Nasal cavity respiratory epithelium epithelial cell of viscerocranial mucosa (primary cell): Measurements from ENCODE around the gene RNFT2. TPM values are rescaled to one million over a fixed set of nuclear protein-coding genes. Genes with fewer than 3 reads are reported as not detected.

Experiments
- total RNA-seq: library from RNA; depleted of rRNA; stranded (reverse); fragments of >200 nt; gene quantifications from 2 replicates; pipeline ENCODE4 v1.2.3, GENCODE V29; 2014

RNFT2 gene
- total RNA-seq, result 0.28 and 0.34 TPM in 2 replicates

GRCh38 chr12:116737774-116738657 lies at the start of gene RNFT2, which contains the start of gene SPRING1:
RNFT2 (plus strand) TSS chr12:116738315; CDS start chr12:116740498, 2,183 bp downstream.
SPRING1 (minus strand) TSS chr12:116738069; CDS start chr12:116737900, 169 bp downstream.

GRCh38 chr12:116881325-116881876 lies 143.3 kb downstream of the RNFT2 start, which contains the start of gene HRK:
HRK (minus strand) TSS chr12:116881441; CDS start chr12:116881307, 134 bp downstream.

Other genes with a start within 250 kb of the RNFT2 start
- gene MAP1LC3B2, start 178.9 kb upstream of the RNFT2 start, total RNA-seq, result 1.4 and 3.0 TPM in 2 replicates
- 31.1 and 36.7 TPM in 2 replicates for gene SPRING1, start 246 bp upstream of the RNFT2 start, total RNA-seq
- gene HRK, start 143.1 kb downstream of the RNFT2 start, total RNA-seq, result under 0.01 TPM in 1 of 2 replicates, not detected in the other
- 7.2 and 13.0 TPM in 2 replicates for gene FBXW8, start 172.6 kb downstream of the RNFT2 start, total RNA-seq